CD4-positive, alpha-beta T cell treated with Interleukin-17A for 4 hours (primary cell): ENCODE results near the gene MRPL58.
A peak's percentile ranks its signal among the peaks of the same experiment; 100 is the strongest.
"Not testable (repeated sequence)": the region's sequence is repeated elsewhere in the genome, so short reads cannot be mapped to it uniquely, and the experiment has no call there.

ENCODE experiments used
- DNase-seq: peaks from one replicate; pipeline ENCODE4 v3.0.0-alpha.2; 2020; ENCODE audit warnings: mixed read lengths

The MRPL58 gene

GRCh38 chr17:75019710-75020109, 7.2 kb downstream of the MRPL58 start:
- no peak for DNase-seq

- DNase-seq, result no peak
Observed at GRCh38 chr17:75020331-75021110, 8.1 kb downstream of the MRPL58 start.

- DNase-seq, result peak; percentile 41
Observed at GRCh38 chr17:75024686-75025397, 12.4 kb downstream of the MRPL58 start.

DNA sequence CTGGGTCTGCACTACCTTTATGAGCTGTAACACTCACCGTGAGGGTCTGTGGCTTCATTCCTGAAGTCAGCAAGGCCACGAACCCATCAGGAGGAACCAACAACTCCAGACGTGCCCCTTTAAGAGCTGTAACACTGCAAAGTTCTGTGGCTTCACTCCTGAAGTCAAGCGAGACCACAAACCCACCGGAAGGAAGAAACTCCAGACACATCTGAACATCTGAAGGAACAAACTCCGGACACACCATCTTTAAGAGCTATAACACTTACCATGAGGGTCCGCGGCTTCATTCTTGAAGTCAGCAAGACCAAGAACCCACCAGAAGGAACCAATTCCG, 12.9 kb downstream of the MRPL58 start:
- DNase-seq, result not testable (repeated sequence)

- not testable (repeated sequence) for DNase-seq
Observed at GRCh38 chr17:75026650-75027049, 14.2 kb downstream of the MRPL58 start.

GRCh38 chr17:75030161-75030560, 17.7 kb downstream of the MRPL58 start:
- no peak for DNase-seq

DNA sequence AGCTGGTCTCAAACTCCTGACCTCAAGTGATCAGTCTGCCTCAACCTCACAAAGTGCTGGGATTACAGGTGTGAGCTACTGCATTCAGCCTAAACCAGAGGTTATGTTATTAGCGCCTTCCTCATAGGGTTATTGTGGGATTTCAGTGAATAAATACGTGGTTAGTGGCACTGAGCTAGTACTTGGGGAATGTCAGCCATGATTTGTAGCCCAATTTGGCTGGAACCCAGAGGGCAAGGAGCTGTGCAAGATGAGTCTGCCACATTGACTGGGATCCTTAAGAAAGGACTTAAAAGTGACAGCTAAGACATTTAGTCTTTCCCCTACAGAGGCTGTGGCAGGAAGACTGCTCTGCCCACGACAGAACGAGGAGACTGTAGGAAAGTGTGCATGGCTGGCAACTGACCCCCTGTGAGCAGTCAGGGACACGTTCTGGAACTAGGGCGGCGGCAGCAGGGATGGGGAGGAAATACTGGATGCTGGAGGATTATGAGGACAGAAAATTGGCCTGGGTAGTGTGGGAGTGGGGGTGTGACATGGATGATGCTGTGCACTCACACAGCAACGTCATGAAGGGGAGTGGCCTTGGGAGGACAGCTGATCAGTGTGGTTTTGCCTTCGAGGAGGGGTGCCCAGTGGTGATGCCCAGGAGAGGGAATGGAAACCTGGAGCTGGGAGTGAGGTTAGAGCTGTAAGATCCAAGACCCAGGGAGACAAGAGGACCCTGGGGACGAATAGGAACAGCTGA, 19.7 kb downstream of the MRPL58 start:
- peak; percentile 79 for DNase-seq

GRCh38 chr17:75032720-75033280, 20.3 kb downstream of the MRPL58 start:
- no peak for DNase-seq

GRCh38 chr17:75033346-75034235, 21.1 kb downstream of the MRPL58 start:
- DNase-seq, result peak; percentile 84

GRCh38 chr17:75034236-75034908, 21.9 kb downstream of the MRPL58 start:
- DNase-seq, result peak; percentile 81

DNA sequence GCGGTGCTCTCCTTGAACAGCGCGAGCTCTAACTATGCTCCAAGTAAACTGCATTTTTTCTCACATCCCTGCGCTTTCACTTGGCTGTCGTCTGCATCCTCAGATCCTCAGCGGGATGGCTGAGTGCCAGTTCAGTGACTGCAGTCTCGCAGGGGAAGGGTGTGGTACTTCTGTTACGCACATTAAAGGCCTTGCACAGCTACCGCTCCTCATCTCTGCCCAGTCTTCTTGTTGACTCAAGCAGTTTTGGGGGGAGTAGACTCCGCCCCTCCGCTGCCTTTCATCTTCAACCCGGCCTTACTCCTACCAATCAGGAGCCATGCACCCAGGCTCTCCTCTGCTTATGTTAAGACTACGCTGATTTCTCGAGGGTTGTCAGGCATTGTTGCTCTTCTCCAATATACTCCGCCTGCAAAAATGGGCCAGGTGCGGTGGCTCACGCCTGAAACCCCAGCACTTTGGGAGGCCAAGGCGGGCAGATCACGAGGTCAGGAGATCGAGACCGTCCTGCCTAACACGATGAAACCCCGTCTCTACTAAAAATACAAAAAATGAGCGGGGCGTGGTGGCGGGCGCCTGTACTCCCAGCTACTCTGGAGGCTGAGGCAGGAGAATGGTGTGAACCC, 24.3 kb downstream of the MRPL58 start:
- DNase-seq, result peak; percentile 96

DNA sequence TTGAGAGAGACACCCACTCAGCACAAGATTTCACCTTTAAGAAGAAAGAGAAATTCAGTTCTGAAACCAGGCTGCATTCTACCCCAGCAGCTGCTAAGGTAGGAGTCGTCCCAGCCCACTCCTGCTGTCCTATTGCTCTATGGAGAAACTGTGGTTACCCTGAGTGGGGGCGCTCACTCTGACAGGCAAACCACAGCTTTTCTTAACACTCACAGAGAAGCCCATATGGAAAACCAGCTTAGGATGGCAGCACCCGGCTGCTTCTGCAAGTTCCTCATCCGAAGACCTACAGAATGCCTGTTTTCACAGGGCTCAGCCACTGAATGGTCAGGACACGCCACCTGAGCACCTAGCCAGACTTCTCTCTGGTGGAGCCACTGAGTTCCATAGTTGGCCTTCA, 26.8 kb downstream of the MRPL58 start:
- no peak for DNase-seq

DNA sequence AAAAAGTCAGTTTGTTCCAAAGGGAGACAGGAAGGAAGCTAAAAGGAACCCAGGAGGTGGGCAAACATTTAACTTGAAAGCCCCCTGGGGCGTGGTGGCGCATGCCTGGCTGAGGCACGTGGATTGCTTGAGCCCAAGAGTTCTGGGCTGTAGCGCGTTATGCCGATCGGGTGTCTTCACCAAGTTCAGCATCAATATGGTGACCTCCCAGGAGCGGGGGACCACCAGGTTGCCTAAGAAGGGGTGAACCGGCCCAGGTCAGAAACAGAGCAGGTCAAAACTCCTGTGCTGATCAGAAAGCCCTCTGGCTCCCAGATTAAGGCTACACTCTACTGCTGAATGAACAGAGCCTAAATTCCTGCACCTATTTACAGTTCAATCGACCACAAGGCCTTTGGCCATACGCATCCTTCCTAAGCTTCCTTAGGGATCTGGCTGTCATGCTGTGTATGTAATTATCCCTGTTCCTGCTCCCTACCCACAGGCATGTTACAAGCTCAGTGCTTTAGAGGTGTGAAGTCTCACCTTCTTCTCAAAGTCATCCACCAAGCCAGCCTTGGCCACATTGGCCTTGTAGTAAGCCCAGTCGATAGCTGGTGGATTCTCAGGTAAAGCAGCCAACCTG, 29.3 kb downstream of the MRPL58 start:
- no peak for DNase-seq

DNA sequence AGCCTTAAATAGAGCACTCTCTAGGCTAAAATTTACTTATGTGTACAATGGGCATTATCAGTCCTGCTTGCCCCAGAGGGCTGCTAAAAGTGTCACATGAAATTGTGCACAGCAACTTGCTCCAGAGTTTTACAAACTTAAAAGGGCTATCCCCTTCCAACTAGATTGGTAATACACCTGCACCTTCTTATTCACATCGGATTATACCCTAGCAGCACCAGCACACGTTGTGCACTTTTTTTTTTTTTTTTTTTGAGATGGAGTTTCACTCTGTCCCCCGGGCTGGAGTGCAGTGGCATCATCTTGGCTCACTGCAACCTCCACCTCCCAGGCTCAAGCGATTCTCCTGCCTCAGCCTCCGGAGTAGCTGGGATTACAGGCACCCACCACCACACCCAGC, 31.3 kb downstream of the MRPL58 start:
- not testable (repeated sequence) for DNase-seq

DNA sequence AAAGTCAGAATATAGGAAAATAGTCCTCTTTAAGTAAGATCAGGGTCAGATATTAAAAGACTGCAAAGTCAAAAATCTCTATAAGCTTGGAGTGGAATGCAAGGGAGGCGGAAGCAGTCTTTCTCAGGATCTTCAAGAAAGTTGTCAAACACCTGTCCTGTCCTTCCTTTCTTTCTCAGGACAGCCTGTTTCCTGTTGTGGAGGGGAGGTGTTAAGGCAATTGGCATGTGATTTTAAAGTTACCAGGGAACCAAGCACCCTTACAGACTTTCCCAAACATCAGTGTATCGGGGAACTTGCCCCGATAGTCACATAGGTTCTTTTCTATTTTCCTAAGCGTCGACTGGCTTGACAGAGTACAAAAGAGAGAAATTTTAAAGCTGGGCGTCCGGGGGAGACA, 32.2 kb downstream of the MRPL58 start:
- no peak for DNase-seq

GRCh38 chr17:75045946-75046406, 33.5 kb downstream of the MRPL58 start:
- not testable (repeated sequence) for DNase-seq

GRCh38 chr17:75046407-75047289, 34.2 kb downstream of the MRPL58 start, which contains the start of the genes ATP5PD and KCTD2:
ATP5PD (minus strand) TSS chr17:75046969; CDS start chr17:75042650, 4,319 bp downstream.
KCTD2 (plus strand) TSS chr17:75047225; CDS start chr17:75047251, 26 bp downstream.
- peak; percentile 97 for DNase-seq

DNA sequence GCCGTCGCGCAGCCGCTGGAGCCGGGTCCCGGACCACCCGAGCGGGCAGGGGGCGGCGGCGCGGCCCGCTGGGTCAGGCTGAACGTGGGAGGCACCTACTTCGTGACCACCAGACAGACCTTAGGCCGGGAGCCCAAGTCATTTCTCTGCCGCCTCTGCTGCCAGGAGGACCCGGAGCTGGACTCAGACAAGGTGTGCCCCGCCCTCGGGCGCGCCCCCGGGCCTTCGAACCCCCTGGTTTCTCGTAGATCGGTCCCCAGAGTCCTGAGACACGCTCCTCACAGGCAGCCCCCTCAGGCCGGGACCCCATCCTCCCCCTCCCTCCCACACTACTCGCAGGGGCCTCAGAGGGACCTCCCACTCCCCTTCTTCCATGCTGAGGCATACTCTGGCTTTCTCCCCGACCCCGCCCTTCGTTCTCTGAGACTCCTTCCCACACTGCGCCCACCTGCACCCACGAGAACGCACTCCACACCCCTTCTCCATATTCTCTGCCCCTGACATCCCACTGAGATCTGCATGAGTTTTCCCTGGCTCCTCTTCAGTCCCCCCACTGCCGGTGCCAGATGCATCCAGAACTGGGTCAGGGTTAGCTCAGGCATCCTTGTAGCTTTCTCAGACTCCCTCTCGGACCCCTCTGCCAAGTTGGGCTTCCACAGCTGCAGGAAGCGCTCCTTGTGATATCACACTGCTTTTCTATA, 35.1 kb downstream of the MRPL58 start:
- peak; percentile 47 for DNase-seq
